OCI-LY3 (cell line): ENCODE data around the gene OR5K1.

Source experiments
- CTCF ChIP-seq: fragments of 200-600, 300-600 bp; sonication (generic); IDR thresholded peaks from 2 replicates; pipeline ENCODE4 v1.5.1; 2014; ENCODE audit warnings: antibody characterized with exemption, low read length, low read depth
- EZH2phosphoT487 ChIP-seq: fragments of 200-600 bp; shearing (Covaris generic); IDR thresholded peaks from 2 replicates; pipeline ENCODE4 v1.6.1; 2018; ENCODE audit warnings: antibody characterized with exemption, mixed run types, low read depth

GRCh38 chr3:98514948-98515347 lies 51.9 kb downstream of the OR5K1 start:
- no peak for TF ChIP-seq CTCF
- no peak for TF ChIP-seq EZH2phosphoT487
